SH-SY5Y (cell line): ENCODE measurements around the gene HEXD.

Experiments
- GATA2 ChIP-seq: IDR thresholded peaks from 2 replicates; pipeline ENCODE4 v1.6.1; 2011; ENCODE audit warnings: mild to moderate bottlenecking, low read depth, low read length
- GATA3 ChIP-seq: IDR thresholded peaks from 2 replicates; pipeline ENCODE4 v1.6.1; 2011; ENCODE audit warnings: low read depth, mild to moderate bottlenecking, low read length, moderate library complexity

DNA sequence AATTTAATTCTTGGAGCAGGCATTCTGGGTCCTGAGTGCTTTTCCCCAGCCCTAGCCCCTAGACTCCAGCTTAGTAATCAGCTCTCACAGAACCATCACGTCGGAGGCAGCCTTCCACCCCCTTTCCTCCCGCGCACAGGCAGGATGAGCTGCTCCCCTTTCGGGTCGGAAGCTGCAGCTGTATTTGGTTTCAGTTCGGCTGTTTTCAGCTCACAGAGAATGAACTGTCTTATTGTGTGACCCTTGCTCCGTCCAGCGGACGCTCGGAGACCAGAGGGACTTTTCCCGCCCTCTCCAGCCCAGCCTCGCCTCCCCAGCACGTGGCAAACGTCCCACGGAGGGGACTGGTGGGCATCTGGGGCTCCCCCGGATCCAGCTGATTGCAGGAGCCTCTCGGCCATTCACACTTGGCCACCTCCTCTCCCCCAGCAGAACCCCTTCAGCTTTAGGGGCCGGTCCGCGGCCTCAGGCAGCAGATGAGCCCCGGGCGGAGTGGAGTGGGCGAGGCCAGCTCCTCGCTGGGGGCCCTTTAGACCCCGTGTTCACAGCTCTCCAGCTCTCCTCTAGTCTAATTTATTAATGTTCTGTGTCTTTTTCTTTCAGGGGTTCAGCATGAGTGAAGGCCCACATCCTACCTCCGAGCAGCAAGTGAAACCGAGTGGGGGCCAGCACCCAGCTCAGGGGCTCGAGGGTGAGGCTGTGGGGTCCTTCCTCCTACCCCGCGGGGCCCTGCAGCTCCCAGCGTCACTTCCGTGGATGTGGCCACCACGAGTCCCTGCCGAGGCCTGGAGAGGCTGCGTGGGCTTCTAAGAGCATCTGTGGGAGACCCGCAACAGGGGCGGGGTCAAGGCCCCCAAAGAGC lies 47.4 kb upstream of the HEXD start:
- TF ChIP-seq GATA2 (no peak), GATA3 (no peak)
